GM12864 (cell line): ENCODE measurements around the gene UBXN4.
"Not testable (repeated sequence)": the region's sequence is repeated elsewhere in the genome, so short reads cannot be mapped to it uniquely, and the experiment has no call there.

Source experiments
- DNase-seq: peaks from one replicate; pipeline ENCODE4 v3.0.0-alpha.2; 2011; ENCODE audit warnings: low read depth
- H3K4me3 ChIP-seq: 2 replicates; pipeline ENCODE4 v1.5.1; 2011; ENCODE audit warnings: mild to moderate bottlenecking, low read depth, low read length, control low read depth
- CTCF ChIP-seq: IDR thresholded peaks from 2 replicates; pipeline ENCODE4 v1.5.1; 2011; ENCODE audit warnings: low read depth, mild to moderate bottlenecking, moderate library complexity, low read length, control low read depth, inconsistent platforms; ENCODE audit errors: missing control alignments

UBXN4 gene, protein sequence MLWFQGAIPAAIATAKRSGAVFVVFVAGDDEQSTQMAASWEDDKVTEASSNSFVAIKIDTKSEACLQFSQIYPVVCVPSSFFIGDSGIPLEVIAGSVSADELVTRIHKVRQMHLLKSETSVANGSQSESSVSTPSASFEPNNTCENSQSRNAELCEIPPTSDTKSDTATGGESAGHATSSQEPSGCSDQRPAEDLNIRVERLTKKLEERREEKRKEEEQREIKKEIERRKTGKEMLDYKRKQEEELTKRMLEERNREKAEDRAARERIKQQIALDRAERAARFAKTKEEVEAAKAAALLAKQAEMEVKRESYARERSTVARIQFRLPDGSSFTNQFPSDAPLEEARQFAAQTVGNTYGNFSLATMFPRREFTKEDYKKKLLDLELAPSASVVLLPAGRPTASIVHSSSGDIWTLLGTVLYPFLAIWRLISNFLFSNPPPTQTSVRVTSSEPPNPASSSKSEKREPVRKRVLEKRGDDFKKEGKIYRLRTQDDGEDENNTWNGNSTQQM

DNA sequence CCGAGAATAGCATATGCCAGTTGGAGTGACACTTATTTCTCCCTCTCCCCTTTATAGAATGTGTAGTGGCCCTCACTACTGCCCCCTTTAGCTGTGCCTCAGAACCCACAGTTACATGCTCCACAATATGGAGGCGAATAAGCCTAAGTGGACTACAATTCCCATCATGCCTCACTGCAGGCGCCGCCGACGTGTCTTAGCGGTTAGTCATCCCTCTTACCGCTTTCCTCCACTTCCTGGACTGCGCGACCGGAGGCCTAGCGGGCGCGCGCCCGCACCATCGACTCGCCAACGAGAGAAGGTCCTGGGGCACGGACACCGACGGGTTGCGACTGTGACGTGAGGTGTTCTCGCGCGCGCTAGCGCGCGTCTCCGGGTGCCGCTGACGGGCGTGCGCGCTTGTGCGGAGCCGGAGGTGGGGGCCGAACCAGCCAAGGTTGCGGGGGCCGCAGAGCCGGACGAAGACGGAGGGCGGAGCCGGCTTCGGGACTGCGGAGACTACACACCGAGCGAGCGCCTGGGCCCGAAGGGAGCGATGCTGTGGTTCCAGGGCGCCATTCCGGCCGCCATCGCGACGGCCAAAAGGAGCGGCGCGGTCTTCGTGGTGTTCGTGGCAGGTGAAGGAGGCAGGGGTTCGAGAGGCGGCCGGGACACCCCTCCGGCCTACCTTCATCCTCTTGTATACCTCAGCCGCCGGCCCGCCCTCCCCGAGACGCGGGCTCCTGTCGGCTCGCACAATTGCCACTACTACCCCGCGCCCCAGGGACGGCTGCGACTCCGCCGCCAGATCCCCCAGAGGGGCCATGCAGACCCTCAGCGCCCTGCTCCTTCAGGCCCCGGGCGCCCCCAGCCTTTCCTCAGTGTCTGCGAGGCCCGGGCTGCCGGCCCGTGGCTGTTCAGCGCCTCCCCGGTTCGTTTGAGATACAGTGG lies at the start of gene UBXN4:
TSS of gene UBXN4 (plus strand) at position 461 of the 930 bp plus-strand sequence. CDS start at position 536, 75 bp downstream.
- peak within 1 kb of the TSS; percentile 88 for H3K4me3 ChIP-seq
- peak; percentile 98 for DNase-seq
- peak; percentile 73 for TF ChIP-seq CTCF

DNA sequence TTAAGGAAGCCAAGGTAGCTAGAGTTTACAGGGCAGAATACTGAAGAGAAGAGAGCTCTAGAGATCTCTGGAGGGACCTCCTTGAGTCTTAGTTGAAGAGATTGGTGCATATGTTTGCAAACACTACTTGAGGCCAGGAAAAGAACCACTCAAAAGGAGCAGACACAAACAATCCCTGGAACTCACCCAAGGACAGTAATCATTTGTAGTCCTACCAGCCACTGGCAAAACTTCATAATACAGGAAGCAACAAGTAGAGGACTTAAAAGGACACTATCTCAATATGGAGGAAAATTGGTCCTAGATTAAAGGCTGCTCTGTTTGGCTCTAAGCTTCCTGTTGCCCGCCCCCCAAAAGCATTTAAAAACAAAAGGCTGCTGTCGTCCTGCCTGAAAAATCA lies 46.9 kb upstream of the UBXN4 start:
- no peak for TF ChIP-seq CTCF
- no peak for DNase-seq
- no peak overlapping the region for H3K4me3 ChIP-seq

DNA sequence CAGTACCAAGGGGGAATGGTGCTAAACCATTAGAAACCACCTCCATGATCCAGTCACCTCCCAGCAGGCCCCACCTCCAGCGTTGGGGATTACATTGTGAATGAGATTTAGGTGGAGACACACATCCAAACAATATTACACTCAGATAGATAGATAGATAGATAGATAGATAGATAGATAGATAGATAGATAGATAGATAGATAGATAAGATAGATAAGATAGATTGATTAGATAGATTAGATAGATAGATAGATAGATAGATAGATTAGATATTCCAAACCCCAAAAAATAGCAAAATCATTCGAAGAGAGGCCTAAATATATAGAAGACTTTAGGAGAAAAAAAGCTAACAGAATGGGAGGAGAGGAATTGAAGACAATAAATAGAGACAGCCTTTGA lies 42.8 kb upstream of the UBXN4 start:
- no peak for DNase-seq
- TF ChIP-seq CTCF = no peak
- no peak overlapping the region for H3K4me3 ChIP-seq

GRCh38 chr2:135701442-135701841 lies 40.2 kb upstream of the UBXN4 start:
- no peak for TF ChIP-seq CTCF
- no peak for DNase-seq
- no peak overlapping the region for H3K4me3 ChIP-seq

DNA sequence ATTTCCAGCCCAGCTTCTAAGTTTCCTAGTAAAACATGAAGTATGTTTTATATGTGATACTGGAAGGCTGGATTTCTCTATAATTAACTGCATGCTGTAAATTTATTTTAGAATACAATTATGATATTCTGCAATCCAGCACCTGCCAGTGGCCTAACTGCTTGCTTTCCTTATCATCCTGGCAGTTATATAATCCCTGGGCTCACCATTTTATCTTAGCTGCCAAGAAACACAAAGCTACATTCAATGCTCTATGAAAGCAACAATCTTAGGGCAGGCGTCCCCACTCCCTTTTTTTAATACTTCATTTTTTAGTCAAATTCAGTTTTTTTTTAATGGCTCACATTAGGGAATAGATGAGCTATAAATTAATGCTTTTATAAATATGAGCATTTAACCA lies 38.4 kb upstream of the UBXN4 start:
- no peak for TF ChIP-seq CTCF
- DNase-seq = no peak
- H3K4me3 ChIP-seq = no peak overlapping the region

DNA sequence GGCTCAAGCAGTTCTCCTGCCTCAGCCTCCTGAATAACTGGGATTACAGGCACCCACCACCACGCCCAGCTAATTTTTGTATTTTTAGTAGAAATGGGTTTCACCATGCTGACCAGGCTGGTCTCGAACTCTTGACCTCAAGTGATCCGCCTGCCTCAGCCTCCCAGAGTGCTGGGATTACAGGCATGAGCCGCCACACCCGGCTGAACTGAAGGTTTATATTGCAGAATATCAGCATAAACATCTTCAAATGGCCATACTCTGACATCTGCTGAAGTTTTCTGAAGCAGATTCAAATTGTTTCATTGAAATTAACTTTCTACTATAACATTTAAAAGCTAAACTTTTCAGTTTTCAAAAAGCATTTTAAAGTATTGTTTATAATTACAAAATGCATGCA lies 37.6 kb upstream of the UBXN4 start:
- not testable (repeated sequence) for DNase-seq, H3K4me3 ChIP-seq

- no peak for DNase-seq
- no peak overlapping the region for H3K4me3 ChIP-seq
- no peak for TF ChIP-seq CTCF
Observed at GRCh38 chr2:135708159-135708558, 33.5 kb upstream of the UBXN4 start.
